Spinal cord (tissue), 10 donors: Measurements from ENCODE around the gene MT2A. TPM values are rescaled to one million over a fixed set of nuclear protein-coding genes. Genes with fewer than 3 reads are reported as not detected.

Experiments used
- DNase-seq, 6 donors: peaks; one replicate each; pipeline versions ENCODE4 v3.0.0 to v3.0.0-alpha.2; 2013 to 2015; ENCODE audit warnings: low spot score in 6 of 6, low read depth in 4 of 6
- H3K27ac ChIP-seq: one replicate; pipeline ENCODE4 v1.5.1; 2013; ENCODE audit warnings: low read depth, low read length, control low read depth
- H3K27me3 ChIP-seq: one replicate; pipeline ENCODE4 v1.6.1; 2013; ENCODE audit warnings: low read length; ENCODE audit not compliant: control insufficient read depth, insufficient read depth
- H3K36me3 ChIP-seq: one replicate; pipeline ENCODE4 v1.6.1; 2013; ENCODE audit warnings: low read length; ENCODE audit not compliant: control insufficient read depth, insufficient read depth
- H3K4me1 ChIP-seq: one replicate; pipeline ENCODE4 v1.6.1; 2013; ENCODE audit warnings: low read length; ENCODE audit not compliant: control insufficient read depth, insufficient read depth
- H3K4me3 ChIP-seq: one replicate; pipeline ENCODE4 v1.5.1; 2013; ENCODE audit warnings: low read depth, low read length, control low read depth
- H3K9me3 ChIP-seq: one replicate; pipeline ENCODE4 v1.6.1; 2013; ENCODE audit warnings: low read length; ENCODE audit not compliant: control insufficient read depth, insufficient read depth
- WGBS: methylation state at CpG from one replicate; pipeline ENCODE4 v1.1.5; 2013; ENCODE audit warnings: missing lambda C conversion rate; ENCODE audit not compliant: insufficient coverage; 5-methylcytosine and 5-hydroxymethylcytosine counted together
- polyA plus RNA-seq, 2 donors: library from polyadenylated mRNA; unstranded; fragments of 120-200 nt; gene quantifications; one replicate each; pipeline ENCODE4 v1.2.1, GENCODE V29; 2013; ENCODE audit not compliant: insufficient read length in 2 of 2
- total RNA-seq, 2 donors: library from RNA; depleted of rRNA in 1 of 2; stranded (reverse); fragments of 120-200 nt in 1 of 2; fragments of >200 nt in 1 of 2; gene quantifications; one replicate each; pipeline versions ENCODE4 v1.2.3 to v1.2.4, GENCODE V29; 2013 to 2014
- donor health status: healthy.

The MT2A gene
- total and polyA plus RNA-seq, 4 donors: 5.6 to 97.9 (median 43.4) TPM

DNA sequence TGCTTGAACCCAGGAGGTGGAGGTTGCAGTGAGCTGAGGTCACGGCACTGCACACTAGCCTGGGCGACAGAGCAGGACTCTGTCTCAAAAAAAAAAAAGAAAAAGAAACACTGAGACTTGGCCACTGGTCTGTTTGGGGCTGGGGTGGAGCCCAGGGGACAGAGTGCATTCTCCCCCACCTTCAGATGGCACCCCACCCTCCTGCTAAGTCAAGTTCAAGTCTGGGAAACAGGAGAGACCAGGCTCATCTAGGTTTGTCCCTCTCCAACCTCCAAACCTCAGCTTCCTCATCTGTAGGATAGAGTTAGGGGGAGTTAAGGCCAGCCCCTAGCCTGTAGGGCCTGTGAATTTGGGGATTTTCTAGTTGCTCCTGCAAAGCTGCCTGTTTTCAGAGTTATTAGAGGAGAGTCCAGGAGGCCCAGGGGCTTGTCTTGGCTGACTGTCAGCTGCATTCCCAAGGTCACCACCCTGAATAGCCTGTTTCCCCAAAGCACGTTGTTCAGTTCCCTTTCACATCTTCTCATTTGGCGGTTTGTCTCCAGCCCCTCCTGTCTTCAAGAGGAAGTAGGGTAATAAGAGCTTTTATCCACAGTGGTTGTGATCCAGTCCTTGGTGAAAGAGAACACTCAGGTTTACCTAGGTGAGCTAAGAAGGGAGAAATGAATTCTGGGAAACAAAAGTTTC, 16.9 kb upstream of the MT2A start:
- 100% methylated on average over 1 of the region's 4 CpGs for WGBS
- DNase-seq: peak in 2 of 6 donors; percentile 13 to 30
- Histone ChIP-seq H3K36me3 (no peaks in the 10 kb centered on the region), H3K4me1 (peaks cover 29% of the 10 kb centered on the region), H3K27ac (no peak overlapping the region), H3K27me3 (no peaks in the 10 kb centered on the region), H3K4me3 (no peak overlapping the region), H3K9me3 (no peaks in the 10 kb centered on the region)

DNA sequence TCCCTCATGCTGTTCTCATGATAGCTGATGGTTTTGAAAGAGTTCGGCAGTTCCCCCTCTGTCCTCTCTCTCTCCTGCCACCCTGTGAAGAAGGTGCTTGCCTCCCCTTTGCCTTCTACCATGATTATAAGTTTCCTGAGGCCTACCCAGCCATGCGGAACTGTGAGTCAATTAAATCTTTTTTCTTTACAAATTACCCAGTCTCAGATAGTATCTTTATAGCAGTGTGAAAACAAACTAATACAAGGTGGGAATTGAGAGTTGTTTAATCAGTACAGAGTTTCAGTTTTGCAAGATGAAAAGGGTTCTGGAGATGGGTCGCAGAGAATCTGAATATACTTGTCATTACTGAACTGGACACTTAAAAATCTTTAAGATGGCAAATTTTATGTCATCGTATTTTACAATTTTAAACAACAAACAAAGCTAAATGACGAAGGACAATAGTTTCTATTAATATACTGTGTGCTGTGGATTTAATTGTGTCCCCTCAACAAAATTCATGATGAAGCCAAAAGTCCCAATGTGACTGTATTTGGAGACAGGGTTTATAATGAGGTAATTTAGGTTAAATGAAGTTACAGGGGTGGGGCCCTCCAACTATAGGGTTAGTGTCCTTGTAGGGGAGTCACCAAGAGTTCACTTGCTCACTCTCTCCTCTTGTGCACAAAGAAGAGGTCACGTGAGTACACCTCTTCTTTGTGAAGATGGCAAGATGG, 14.7 kb upstream of the MT2A start:
- H3K4me1 ChIP-seq: peaks cover 28% of the 10 kb centered on the region
- H3K4me3 ChIP-seq: no peak overlapping the region
- no peaks in the 10 kb centered on the region for H3K9me3 ChIP-seq
- no peaks in the 10 kb centered on the region for H3K27me3 ChIP-seq
- no CpG with 5 or more reads among the region's 6 CpGs for WGBS
- no peaks in the 10 kb centered on the region for H3K36me3 ChIP-seq
- no peak for DNase-seq
- H3K27ac ChIP-seq: no peak overlapping the region

DNA sequence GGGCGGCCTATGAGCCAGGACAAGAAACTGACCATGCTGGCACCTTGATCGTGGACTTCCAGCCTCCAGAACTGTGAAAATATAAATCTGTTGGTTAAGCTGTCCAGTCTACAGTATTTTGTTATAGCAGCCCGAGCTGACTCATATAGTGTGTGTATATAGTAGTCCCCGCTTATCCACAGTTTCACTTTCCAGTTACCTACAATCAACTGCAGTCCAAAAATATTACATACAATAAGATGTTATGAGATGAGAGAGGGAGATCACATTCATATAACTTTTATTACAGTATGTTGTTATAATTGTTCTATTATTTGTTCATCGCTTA, 14.1 kb upstream of the MT2A start:
- Histone ChIP-seq H3K4me1 (peaks cover 25% of the 10 kb centered on the region), H3K4me3 (no peak overlapping the region), H3K9me3 (no peaks in the 10 kb centered on the region), H3K27ac (no peak overlapping the region), H3K27me3 (no peaks in the 10 kb centered on the region), H3K36me3 (no peaks in the 10 kb centered on the region)
- 100% methylated on average over 2 of the region's 5 CpGs for WGBS
- no peak for DNase-seq

DNA sequence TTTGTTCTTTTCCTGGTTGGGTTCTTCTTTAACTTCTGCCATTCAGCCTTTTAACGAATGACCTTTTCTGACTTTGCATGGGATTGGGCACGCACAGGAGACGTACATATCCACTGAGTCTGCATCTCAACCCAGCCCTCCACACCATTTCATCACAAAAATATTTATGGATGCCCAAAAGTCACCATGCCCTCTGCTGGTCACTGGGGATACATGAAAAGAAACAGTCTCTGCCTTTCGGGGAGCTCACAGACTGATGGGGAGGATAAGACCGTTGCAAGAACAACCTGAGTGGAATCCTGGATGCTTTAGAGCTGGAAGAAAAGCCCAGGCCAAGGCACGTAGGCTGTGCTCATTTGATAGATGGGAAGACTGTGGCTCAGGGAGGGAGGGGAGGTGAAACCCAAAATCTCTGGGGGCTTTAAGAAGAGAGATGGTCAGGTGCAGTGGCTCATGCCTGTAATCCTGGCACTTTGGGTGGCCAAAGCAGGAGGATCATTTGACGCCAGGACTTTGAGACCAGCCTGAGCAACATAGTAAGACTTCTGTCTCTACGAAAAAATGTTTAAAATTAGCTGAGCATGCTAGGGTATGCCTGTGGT, 7.9 kb upstream of the MT2A start:
- peak in 2 of 6 donors; percentile 61 to 70 for DNase-seq
- H3K27me3 ChIP-seq: no peaks in the 10 kb centered on the region
- H3K27ac ChIP-seq: no peak overlapping the region
- H3K9me3 ChIP-seq: no peaks in the 10 kb centered on the region
- peaks cover 11% of the 10 kb centered on the region for H3K4me1 ChIP-seq
- no peaks in the 10 kb centered on the region for H3K36me3 ChIP-seq
- WGBS: 46% methylated on average over 8 of the region's 8 CpGs
- H3K4me3 ChIP-seq: no peak overlapping the region

DNA sequence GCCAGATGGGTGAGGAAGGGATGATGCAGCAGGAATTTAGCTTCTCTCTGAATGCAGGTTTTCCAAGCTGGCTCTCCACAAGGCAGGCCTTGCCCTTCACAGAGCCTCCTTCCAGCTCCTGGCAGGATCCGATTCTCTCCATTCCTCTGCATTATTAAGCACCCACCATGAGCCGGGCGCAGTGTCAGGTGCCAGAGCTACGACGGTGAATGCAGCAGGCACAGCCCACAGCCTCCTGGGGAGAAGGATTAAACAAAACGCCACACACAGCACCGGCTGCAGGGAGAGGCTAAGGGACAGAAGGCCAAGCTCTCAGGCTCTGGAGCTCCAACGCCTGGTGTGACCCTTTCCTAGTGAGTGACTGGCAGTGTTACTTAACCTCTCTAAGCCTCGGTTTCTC, 7.1 kb upstream of the MT2A start:
- Histone ChIP-seq H3K27ac (no peak overlapping the region), H3K4me1 (peaks cover 15% of the 10 kb centered on the region), H3K36me3 (no peaks in the 10 kb centered on the region), H3K9me3 (no peaks in the 10 kb centered on the region), H3K27me3 (no peaks in the 10 kb centered on the region), H3K4me3 (no peak overlapping the region)
- 39% methylated on average over 7 of the region's 9 CpGs for WGBS
- peak in 1 of 6 donors; percentile 27 for DNase-seq

DNA sequence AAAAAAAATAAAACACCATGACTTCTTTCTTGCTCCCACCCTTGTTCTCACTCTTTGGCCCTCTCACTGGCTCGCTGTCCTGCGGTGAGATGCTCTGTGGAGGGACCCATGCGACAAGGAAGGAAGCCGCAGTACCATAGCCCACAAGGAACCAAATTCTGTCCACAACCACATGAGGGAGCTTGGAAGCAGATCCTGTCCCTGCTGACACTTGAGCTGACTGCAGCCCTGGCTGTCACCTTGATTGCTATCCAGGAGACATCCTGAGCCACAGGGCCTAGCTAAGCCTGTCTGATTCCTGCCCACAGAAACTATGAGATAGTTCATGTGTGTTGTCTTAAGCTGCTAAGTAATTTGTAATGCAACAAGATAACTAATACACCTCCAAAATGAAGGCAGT, 4.8 kb upstream of the MT2A start:
- no peak overlapping the region for H3K4me3 ChIP-seq
- peak in 2 of 6 donors; percentile 61 to 66 for DNase-seq
- H3K4me1 ChIP-seq: peaks cover 33% of the 10 kb centered on the region
- 65% methylated on average over 3 of the region's 4 CpGs for WGBS
- H3K27ac ChIP-seq: no peak overlapping the region
- H3K36me3 ChIP-seq: no peaks in the 10 kb centered on the region
- H3K27me3 ChIP-seq: no peaks in the 10 kb centered on the region
- no peaks in the 10 kb centered on the region for H3K9me3 ChIP-seq

DNA sequence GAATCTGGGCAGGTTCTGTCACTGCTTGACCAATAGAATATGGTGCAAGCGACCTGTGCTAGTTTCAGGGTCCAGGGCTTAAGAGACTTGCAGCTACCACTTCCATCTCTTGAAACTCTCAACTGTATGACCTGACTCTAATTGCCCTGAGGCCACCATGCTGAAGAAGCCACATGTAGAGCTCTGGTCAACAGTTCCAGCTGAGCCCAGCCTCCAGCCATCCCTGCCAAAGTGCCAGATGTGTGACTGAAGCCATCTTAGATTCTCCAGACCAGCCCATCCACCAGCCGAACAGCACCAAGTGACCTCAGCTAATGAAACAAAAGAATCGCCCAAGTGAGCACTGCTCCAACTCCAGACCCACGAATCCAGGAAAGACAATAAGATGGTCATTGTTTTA, 3.4 kb upstream of the MT2A start:
- WGBS: 100% methylated on average over 2 of the region's 4 CpGs
- H3K4me3 ChIP-seq: no peak overlapping the region
- no peaks in the 10 kb centered on the region for H3K9me3 ChIP-seq
- peaks cover 11% of the 10 kb centered on the region for H3K27me3 ChIP-seq
- H3K27ac ChIP-seq: no peak overlapping the region
- H3K4me1 ChIP-seq: peaks cover 43% of the 10 kb centered on the region
- no peaks in the 10 kb centered on the region for H3K36me3 ChIP-seq
- DNase-seq: no peak

DNA sequence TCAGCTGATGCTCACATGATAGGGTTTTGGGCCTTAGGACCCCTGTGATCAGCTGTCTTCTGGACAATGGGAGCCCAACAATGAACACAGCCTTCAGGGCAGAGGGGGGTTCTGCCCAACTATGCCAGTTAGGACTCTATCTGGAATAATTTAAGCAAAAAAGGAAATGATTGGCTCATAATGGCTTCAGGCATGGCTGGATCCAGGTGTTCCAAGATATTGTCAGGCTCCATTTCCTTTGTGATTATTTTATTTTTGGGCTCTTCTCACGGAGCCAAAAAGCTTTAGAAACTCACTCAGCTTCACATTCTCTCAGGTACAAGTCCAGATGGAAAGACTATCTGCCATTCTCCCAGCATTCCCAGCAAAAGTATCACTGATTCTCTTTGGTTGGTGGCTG, 2.9 kb upstream of the MT2A start:
- no peak overlapping the region for H3K4me3 ChIP-seq
- H3K4me1 ChIP-seq: peaks cover 47% of the 10 kb centered on the region
- no peaks in the 10 kb centered on the region for H3K9me3 ChIP-seq
- no peak for DNase-seq
- H3K27ac ChIP-seq: no peak overlapping the region
- WGBS: no CpG with 5 or more reads among the region's 1 CpG
- H3K27me3 ChIP-seq: peaks cover 15% of the 10 kb centered on the region
- no peaks in the 10 kb centered on the region for H3K36me3 ChIP-seq

DNA sequence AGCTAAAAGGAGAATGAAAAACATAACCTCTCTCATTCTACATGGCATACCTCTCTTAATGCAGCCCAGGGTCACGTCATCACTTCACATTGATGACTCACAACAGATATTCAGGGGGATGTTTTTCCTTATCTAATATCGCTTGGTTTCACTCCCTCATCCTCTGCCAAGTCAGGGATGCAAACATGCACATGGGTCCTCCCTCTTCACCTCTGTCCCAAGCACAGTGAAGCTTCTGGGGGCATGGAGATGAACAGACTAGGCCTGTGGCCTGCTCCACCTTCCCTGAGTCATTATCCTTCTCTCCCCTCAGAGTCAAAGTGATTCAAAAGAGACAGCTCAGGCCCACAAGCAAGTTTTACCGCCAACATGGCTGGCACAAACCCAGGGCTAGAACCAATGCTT, 2.3 kb upstream of the MT2A start:
- no peaks in the 10 kb centered on the region for H3K9me3 ChIP-seq
- H3K4me1 ChIP-seq: peaks cover 43% of the 10 kb centered on the region
- WGBS: 82% methylated on average over 2 of the region's 3 CpGs

More for the DNA sequence above, 2.3 kb upstream of the MT2A start:
- DNase-seq: no peak
- Histone ChIP-seq H3K27me3 (peaks cover 21% of the 10 kb centered on the region), H3K27ac (peak overlapping the region; percentile 87), H3K36me3 (no peaks in the 10 kb centered on the region), H3K4me3 (no peak overlapping the region)
